Activated CD8-positive, alpha-beta T cell treated with anti-CD3 and anti-CD28 coated beads, Interleukin-2, amount 10 ng/mL, durations not matched to agents 7 days and 5 days (primary cell): ENCODE data around the gene KLHL41. TPM values are rescaled to one million over a fixed set of nuclear protein-coding genes. Genes with fewer than 3 reads are reported as not detected.
"Not testable (repeated sequence)": the region's sequence is repeated elsewhere in the genome, so short reads cannot be mapped to it uniquely, and the experiment has no call there.

Experiments used
- ATAC-seq: fragments of 150-1000 bp; cut with Tn5 transposase; one replicate; pipeline ENCODE4 v1.10.0; 2021; ENCODE audit warnings: moderate library complexity
- CTCF ChIA-PET: fragments of 350-600 bp; sonication (Branson Sonifier 250); formaldehyde crosslinking; loops from one replicate; lab custom pipeline; 2021; ENCODE audit warnings: antibody characterized with exemption; lab: Charles Lee
- POLR2A ChIA-PET: fragments of 350-600 bp; sonication (Branson Sonifier 250); formaldehyde crosslinking; loops from one replicate; lab custom pipeline; 2021; ENCODE audit warnings: antibody characterized with exemption; lab: Charles Lee
- DNase-seq: peaks from one replicate; pipeline ENCODE4 v3.0.0-alpha.2; 2020
- H3K27ac Mint-ChIP-seq: one replicate; pipeline ENCODE4 v1.8.0; 2021; ENCODE audit warnings: mild to moderate bottlenecking, mixed read lengths
- H3K27me3 Mint-ChIP-seq: one replicate; pipeline ENCODE4 v1.8.0; 2021; ENCODE audit warnings: low read depth, mixed read lengths
- H3K36me3 Mint-ChIP-seq: one replicate; pipeline ENCODE4 v1.8.0; 2021; ENCODE audit warnings: low read depth, mixed read lengths
- H3K4me1 Mint-ChIP-seq: one replicate; pipeline ENCODE4 v1.8.0; 2021; ENCODE audit warnings: low read depth, mixed read lengths
- H3K4me3 Mint-ChIP-seq: one replicate; pipeline ENCODE4 v1.8.0; 2021; ENCODE audit warnings: mild to moderate bottlenecking, mixed read lengths
- H3K9me3 Mint-ChIP-seq: one replicate; pipeline ENCODE4 v1.8.0; 2022; ENCODE audit warnings: mixed read lengths; ENCODE audit not compliant: insufficient read depth
- total RNA-seq, 2 experiments: library from RNA; stranded (reverse); gene quantifications; one replicate each; pipeline ENCODE4 v1.2.3, GENCODE V29; 2021

KLHL41 gene
- total RNA-seq, 2 experiments from 2014 or later, result not detected

- CTCF ChIA-PET, result no interaction called here
- DNase-seq (no peak), ATAC-seq (no peak)
- Mint-ChIP-seq H3K4me3 (no peak overlapping the region), H3K9me3 (no peaks in the 10 kb centered on the region), H3K27ac (no peak overlapping the region), H3K27me3 (peaks cover 2% of the 10 kb centered on the region), H3K4me1 (no peaks in the 10 kb centered on the region), H3K36me3 (no peaks in the 10 kb centered on the region)
- POLR2A ChIA-PET, result no interaction called here
These were observed 994 bp downstream of the KLHL41 start for GRCh38 chr2:169510496-169510895.

GRCh38 chr2:169511818-169512217 is 2.3 kb downstream of the KLHL41 start:
- H3K4me3 Mint-ChIP-seq, result no peak overlapping the region
- H3K27ac Mint-ChIP-seq, result no peak overlapping the region
- no peaks in the 10 kb centered on the region for H3K4me1 Mint-ChIP-seq
- CTCF ChIA-PET, result no interaction called here
- DNase-seq (no peak), ATAC-seq (no peak)
- H3K27me3 Mint-ChIP-seq, result peaks cover 2% of the 10 kb centered on the region
- no peaks in the 10 kb centered on the region for H3K36me3 Mint-ChIP-seq
- no peaks in the 10 kb centered on the region for H3K9me3 Mint-ChIP-seq
- POLR2A ChIA-PET, result no interaction called here

- H3K27ac Mint-ChIP-seq, result no peak overlapping the region
- CTCF ChIA-PET, result no interaction called here
These were observed 3.0 kb downstream of the KLHL41 start for GRCh38 chr2:169512525-169512924.

GRCh38 chr2:169513094-169513493 is 3.6 kb downstream of the KLHL41 start:
- POLR2A ChIA-PET, result no interaction called here
- DNase-seq (no peak), ATAC-seq (no peak)
- Mint-ChIP-seq H3K4me1 (no peaks in the 10 kb centered on the region), H3K36me3 (no peaks in the 10 kb centered on the region), H3K27ac (no peak overlapping the region), H3K4me3 (no peak overlapping the region), H3K9me3 (no peaks in the 10 kb centered on the region), H3K27me3 (peaks cover 2% of the 10 kb centered on the region)
- CTCF ChIA-PET, result no interaction called here

More at GRCh38 chr2:169512525-169512924, 3.0 kb downstream of the KLHL41 start:
- no peak overlapping the region for H3K4me3 Mint-ChIP-seq
- no peaks in the 10 kb centered on the region for H3K36me3 Mint-ChIP-seq
- POLR2A ChIA-PET, result no interaction called here
- DNase-seq, result no peak
- no peak for ATAC-seq
- H3K9me3 Mint-ChIP-seq, result no peaks in the 10 kb centered on the region
- H3K27me3 Mint-ChIP-seq, result peaks cover 2% of the 10 kb centered on the region
- no peaks in the 10 kb centered on the region for H3K4me1 Mint-ChIP-seq

GRCh38 chr2:169513926-169514325 is 4.4 kb downstream of the KLHL41 start:
- Mint-ChIP-seq H3K4me1 (no peaks in the 10 kb centered on the region), H3K9me3 (no peaks in the 10 kb centered on the region), H3K4me3 (no peak overlapping the region), H3K27ac (no peak overlapping the region), H3K27me3 (peaks cover 2% of the 10 kb centered on the region), H3K36me3 (no peaks in the 10 kb centered on the region)
- no peak for DNase-seq
- no peak for ATAC-seq
- POLR2A ChIA-PET, result no interaction called here
- CTCF ChIA-PET, result interaction anchor here (1.1 kb wide), 1 partner anchor 14 kb away, joined by 3 read pairs; no protein-coding TSS in a partner anchor

- CTCF ChIA-PET, result interaction anchor here (1.1 kb wide), 1 partner anchor 13 kb away, joined by 3 read pairs; no protein-coding TSS in a partner anchor
- H3K36me3 Mint-ChIP-seq, H3K27me3 Mint-ChIP-seq, H3K27ac Mint-ChIP-seq, H3K4me1 Mint-ChIP-seq, H3K4me3 Mint-ChIP-seq, POLR2A ChIA-PET, H3K9me3 Mint-ChIP-seq, DNase-seq, ATAC-seq: not testable (repeated sequence)
These were observed 5.3 kb downstream of the KLHL41 start for GRCh38 chr2:169514758-169515157.

- H3K9me3 Mint-ChIP-seq, H3K27me3 Mint-ChIP-seq, H3K4me1 Mint-ChIP-seq, POLR2A ChIA-PET, ATAC-seq, H3K4me3 Mint-ChIP-seq, H3K27ac Mint-ChIP-seq, H3K36me3 Mint-ChIP-seq, DNase-seq: not testable (repeated sequence)
- CTCF ChIA-PET, result interaction anchor here (1.1 kb wide), 1 partner anchor 37 kb away, joined by 3 read pairs; the partner anchor contains the start of gene BBS5
These were observed 7.0 kb downstream of the KLHL41 start for GRCh38 chr2:169516488-169516995.

GRCh38 chr2:169520896-169521295 is 11.4 kb downstream of the KLHL41 start:
- POLR2A ChIA-PET, result no interaction called here
- ATAC-seq (no peak), DNase-seq (no peak)
- Mint-ChIP-seq H3K4me3 (no peak overlapping the region), H3K4me1 (no peaks in the 10 kb centered on the region), H3K27ac (no peak overlapping the region), H3K36me3 (no peaks in the 10 kb centered on the region), H3K9me3 (no peaks in the 10 kb centered on the region), H3K27me3 (no peaks in the 10 kb centered on the region)
- CTCF ChIA-PET, result no interaction called here

DNA sequence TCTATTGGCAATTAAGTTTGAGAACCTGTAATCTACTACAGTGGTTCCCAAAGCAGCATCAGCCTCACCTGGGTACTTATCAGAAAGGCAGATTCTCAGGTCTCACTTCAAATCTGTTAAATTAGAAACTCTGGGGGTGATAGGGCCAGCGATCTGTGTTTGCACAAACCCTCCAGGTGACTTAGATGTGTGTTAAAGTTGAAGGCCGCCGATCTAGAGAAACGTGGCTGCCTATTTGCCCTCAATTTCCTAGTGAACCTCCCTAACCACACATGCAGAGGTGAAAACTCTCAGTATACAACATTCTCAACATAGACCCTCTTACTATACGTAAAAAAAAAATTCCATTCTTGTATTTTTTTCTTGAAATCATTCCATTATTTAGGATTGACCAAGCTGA is 14.2 kb downstream of the KLHL41 start:
- H3K4me1 Mint-ChIP-seq, result no peaks in the 10 kb centered on the region
- no peaks in the 10 kb centered on the region for H3K9me3 Mint-ChIP-seq
- no peak overlapping the region for H3K4me3 Mint-ChIP-seq
- CTCF ChIA-PET, result interaction anchor here (1.5 kb wide), 1 partner anchor 244 kb away, joined by 3 read pairs; no protein-coding TSS in a partner anchor
- DNase-seq, result no peak
- ATAC-seq, result no peak
- H3K27ac Mint-ChIP-seq, result no peak overlapping the region
- peaks cover 5% of the 10 kb centered on the region for H3K36me3 Mint-ChIP-seq
- POLR2A ChIA-PET, result no interaction called here
- no peaks in the 10 kb centered on the region for H3K27me3 Mint-ChIP-seq

DNA sequence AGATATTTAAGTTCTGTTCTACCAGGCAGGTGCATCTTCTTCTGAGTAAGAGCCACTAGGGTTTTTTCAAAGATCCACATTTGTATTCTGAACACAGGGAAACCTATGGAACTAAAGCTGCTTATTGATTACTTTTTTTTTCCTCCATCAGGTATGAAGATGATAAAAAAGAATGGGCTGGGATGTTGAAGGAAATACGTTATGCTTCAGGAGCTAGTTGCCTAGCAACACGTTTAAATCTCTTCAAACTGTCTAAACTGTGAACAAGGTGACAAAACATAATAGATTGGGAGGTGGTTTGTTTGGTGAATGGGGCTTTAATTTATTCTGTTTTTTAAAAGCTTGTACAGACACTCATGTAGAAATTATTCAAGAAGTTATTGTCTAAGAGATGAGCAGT is 15.9 kb downstream of the KLHL41 start:
- POLR2A ChIA-PET, result no interaction called here
- ATAC-seq, result no peak

DNA sequence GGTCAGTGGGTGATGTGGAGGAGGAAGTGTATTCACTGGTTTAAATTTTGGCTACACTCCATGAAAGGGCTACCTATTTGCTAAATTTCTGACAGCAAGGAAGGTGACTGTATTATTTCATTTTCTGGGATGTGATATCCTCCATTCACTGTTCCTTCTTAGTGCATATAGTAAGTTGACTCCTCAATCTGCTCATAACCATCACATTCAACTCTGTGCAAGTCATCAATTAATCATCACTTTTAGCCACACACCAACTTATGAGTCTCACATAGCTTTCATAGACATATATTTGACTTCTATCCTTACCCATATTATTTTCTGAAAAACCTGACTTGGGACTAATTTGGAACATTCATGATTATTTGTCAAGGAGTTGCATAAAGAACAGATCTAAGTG is 16.9 kb downstream of the KLHL41 start:
- ChIA-PET CTCF (no interaction called here), POLR2A (no interaction called here)
- H3K27me3 Mint-ChIP-seq, result no peaks in the 10 kb centered on the region
- DNase-seq (no peak), ATAC-seq (no peak)
- peaks cover 18% of the 10 kb centered on the region for H3K36me3 Mint-ChIP-seq
- H3K9me3 Mint-ChIP-seq, result no peaks in the 10 kb centered on the region
- H3K27ac Mint-ChIP-seq, result no peak overlapping the region
- no peaks in the 10 kb centered on the region for H3K4me1 Mint-ChIP-seq
- H3K4me3 Mint-ChIP-seq, result no peak overlapping the region

More for the DNA sequence above, 15.9 kb downstream of the KLHL41 start:
- no peaks in the 10 kb centered on the region for H3K9me3 Mint-ChIP-seq
- H3K36me3 Mint-ChIP-seq, result peaks cover 15% of the 10 kb centered on the region
- no peak for DNase-seq
- no peak overlapping the region for H3K4me3 Mint-ChIP-seq
- no peaks in the 10 kb centered on the region for H3K27me3 Mint-ChIP-seq
- H3K27ac Mint-ChIP-seq, result no peak overlapping the region
- CTCF ChIA-PET, result no interaction called here
- no peaks in the 10 kb centered on the region for H3K4me1 Mint-ChIP-seq

DNA sequence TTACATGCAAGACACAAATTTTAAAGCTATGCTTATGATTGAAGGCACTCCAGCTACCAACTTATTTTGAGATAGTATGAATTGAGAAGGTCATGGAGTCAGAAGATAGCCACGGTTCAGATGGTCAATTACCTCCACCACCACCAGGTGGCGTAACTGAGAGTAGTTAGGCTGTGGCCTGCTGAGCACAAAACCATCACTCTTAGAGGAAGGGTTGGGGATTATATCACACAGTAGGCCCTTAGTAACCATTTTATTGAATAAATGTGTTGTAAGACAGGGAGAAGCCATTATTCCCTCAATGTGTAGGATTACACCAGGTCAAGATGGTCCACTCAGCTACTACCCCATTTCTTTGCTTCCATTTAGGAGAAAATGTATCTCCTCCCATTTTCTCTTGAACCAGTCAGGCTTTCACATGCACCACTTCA is 18.8 kb downstream of the KLHL41 start:
- DNase-seq, result peak; percentile 82
- Mint-ChIP-seq H3K9me3 (no peaks in the 10 kb centered on the region), H3K36me3 (peaks cover 18% of the 10 kb centered on the region), H3K4me3 (no peak overlapping the region), H3K4me1 (no peaks in the 10 kb centered on the region), H3K27me3 (no peaks in the 10 kb centered on the region), H3K27ac (no peak overlapping the region)
- ChIA-PET POLR2A (no interaction called here), CTCF (interaction anchor here (0.6 to 1.5 kb wide), 16 partner anchors 9 to 400 kb away, joined by 3 to 6 read pairs (median 4); partner anchors contain the start of gene KLHL41)
- ATAC-seq, result peak; percentile 94
